ENCODE results near the gene MRPS18C. TPM values are rescaled to one million over a fixed set of nuclear protein-coding genes. Genes with fewer than 3 reads are reported as not detected.

MRPS18C gene
- total RNA-seq (2021) (60.0 to 60.6 TPM (median 60.3 TPM) in 3 replicates), Bru-seq, nascent RNA (percentile 94 among the genes with signal in this experiment)
- long read RNA-seq, experiment 1, transcript MRPS18C-201 (6 exons, 1,643 nt): major isoform, 67 of 81 reads
- long read RNA-seq, experiment 1, transcript MRPS18C-204 (5 exons, 666 nt): minor isoform, 8 of 81 reads
- long read RNA-seq, experiment 1, partial matches to known transcripts: 0 of 81 reads
- long read RNA-seq, experiment 1, other reads (novel, unspliced or antisense): 4 of 81 reads
- long read RNA-seq, experiment 2, transcript MRPS18C-204 (5 exons, 666 nt): minor isoform, 10 of 75 reads
- long read RNA-seq, experiment 2, transcript MRPS18C-201 (6 exons, 1,643 nt): major isoform, 61 of 75 reads
- long read RNA-seq, experiment 2, partial matches to known transcripts: 0 of 75 reads
- long read RNA-seq, experiment 2, other reads (novel, unspliced or antisense): 2 of 75 reads
- long read RNA-seq, experiment 3, transcript MRPS18C-201 (6 exons, 1,643 nt): major isoform, 9 of 10 reads
- long read RNA-seq, experiment 3, partial matches to known transcripts: 1 of 10 reads
- long read RNA-seq, experiment 3, other reads (novel, unspliced or antisense): 0 of 10 reads

GRCh38 chr4:83455281-83456183 is at the start of gene MRPS18C, which contains the start of gene HELQ:
TSS of gene MRPS18C (plus strand) at chr4:83456058. CDS start at chr4:83456078, 20 bp downstream.
TSS of gene HELQ (minus strand) at chr4:83455823. CDS start at chr4:83455693, 130 bp downstream.
- ATAC-seq (peak; percentile 97), DNase-seq (ENCODE audit: low spot score) (peak; percentile 89)
- Mint-ChIP-seq H3K9me3 (no peaks in the 10 kb centered on the region), H3K27me3 (ENCODE audit: low read depth) (no peaks in the 10 kb centered on the region), H3K27ac (peak within 1 kb of the TSS; percentile 99), H3K36me3 (peaks cover 31% of the 10 kb centered on the region), H3K4me3 (peak within 1 kb of the TSS; percentile 98), H3K4me1 (peaks cover 11% of the 10 kb centered on the region)
- POLR2A ChIA-PET: interaction anchor here (1.2 kb wide), 1 partner anchor 93 kb away, joined by 6 read pairs; no protein-coding TSS in a partner anchor
- CTCF ChIA-PET: interaction anchor here (0.6 to 1.2 kb wide), 4 partner anchors 93 to 345 kb away, joined by 3 to 5 read pairs (median 3); partner anchors contain the start of gene COQ2
- TF ChIP-seq CREM (CRISPR knock-in tag; IDR thresholded peaks at IDR 0.05) (peak; percentile 76), SMAD4 (CRISPR knock-in tag; IDR thresholded peaks at IDR 0.05) (no peak), FOXP1 (CRISPR knock-in tag; IDR thresholded peaks at IDR 0.05; ENCODE audit: borderline replicate concordance) (peak; percentile 82), ZNF416 (CRISPR knock-in tag; IDR thresholded peaks at IDR 0.05) (0 out of 2 replicates have a peak, but pooled peaks have one; percentile 6), NR2C2 (CRISPR knock-in tag; IDR thresholded peaks at IDR 0.05) (no peak), TEAD1 (CRISPR knock-in tag; IDR thresholded peaks at IDR 0.05) (peak; percentile 91; the same call in 1 of the 2 replicates), E2F4 (CRISPR knock-in tag; IDR thresholded peaks at IDR 0.05; ENCODE audit: borderline replicate concordance, low read depth) (0 out of 2 replicates have a peak, but pooled peaks have one; percentile 35), E2F5 (CRISPR knock-in tag; IDR thresholded peaks at IDR 0.05) (0 out of 2 replicates have a peak, but pooled peaks have one; percentile 63), ZNF425 (CRISPR knock-in tag; conservative IDR thresholded peaks at IDR 0.05) (no peak), IRF2 (CRISPR knock-in tag; IDR thresholded peaks at IDR 0.05; ENCODE audit: borderline replicate concordance, low read depth) (no peak), MLX (CRISPR knock-in tag; IDR thresholded peaks at IDR 0.05) (no peak), CBFB (CRISPR knock-in tag; IDR thresholded peaks at IDR 0.05; ENCODE audit: low read depth) (no peak; the same call in 1 of the 2 replicates), HMGXB4 (CRISPR knock-in tag; IDR thresholded peaks at IDR 0.05) (peak; percentile 41; the same call in 1 of the 2 replicates), NFYB (CRISPR knock-in tag; conservative IDR thresholded peaks at IDR 0.05; ENCODE audit: low read depth) (peak; percentile 47; the same call in 1 of the 2 replicates), MYBL2 (CRISPR knock-in tag; IDR thresholded peaks at IDR 0.05) (peak; percentile 89), ZNF281 (CRISPR knock-in tag; IDR thresholded peaks at IDR 0.05) (no peak), TP53 (CRISPR knock-in tag; IDR thresholded peaks at IDR 0.05) (no peak), PRRX2 (CRISPR knock-in tag; IDR thresholded peaks at IDR 0.05) (no peak), ZBTB43 (CRISPR knock-in tag; IDR thresholded peaks at IDR 0.05) (peak; percentile 85), NFE2L1 (CRISPR knock-in tag; IDR thresholded peaks at IDR 0.05) (0 out of 2 replicates have a peak, but pooled peaks have one; percentile 27), SMAD3 (CRISPR knock-in tag; IDR thresholded peaks at IDR 0.05; ENCODE audit: borderline replicate concordance) (no peak), SOX15 (CRISPR knock-in tag; IDR thresholded peaks at IDR 0.05) (no peak), ETV6 (CRISPR knock-in tag; IDR thresholded peaks at IDR 0.05) (peak; percentile 90)
